H1 (cell line): Measurements from ENCODE around the gene GNB1L. TPM values are rescaled to one million over a fixed set of nuclear protein-coding genes. Genes with fewer than 3 reads are reported as not detected.

Source experiments
- CTCF ChIA-PET: fragments of 300-600 bp; sonication (Branson Sonifier 250); formaldehyde crosslinking; loops from one replicate; lab custom pipeline; 2021; ENCODE audit not compliant: partially characterized antibody; lab: Charles Lee
- POLR2A ChIA-PET: fragments of 300-600 bp; sonication (Branson Sonifier 250); formaldehyde crosslinking; loops from one replicate; lab custom pipeline; 2021; ENCODE audit warnings: inconsistent platforms; ENCODE audit not compliant: partially characterized antibody; lab: Charles Lee
- DNase-seq, 2 experiments: peaks; one replicate each; pipeline versions ENCODE4 v3.0.0 to v3.0.0-alpha.2; 2010 to 2022; ENCODE audit warnings: low spot score in 2 of 2, low read depth in 1 of 2, mixed read lengths in 1 of 2
- FAIRE-seq: peaks from 2 replicates; lab custom pipeline; 2011; peaks lifted over from hg19 to GRCh38; lab: Jason Lieb, UNC
- H2AFZ ChIP-seq: 2 replicates; pipeline ENCODE4 v1.8.1; 2012; ENCODE audit warnings: low read length, inconsistent platforms
- H2AK5ac ChIP-seq: 2 replicates; pipeline ENCODE4 v1.6.1; 2013; ENCODE audit warnings: low read depth, low read length
- H2BK120ac ChIP-seq: replicated peaks from 2 replicates; pipeline ENCODE3; 2013; ENCODE audit warnings: low read depth, low read length, inconsistent platforms
- H2BK12ac ChIP-seq: 2 replicates; pipeline ENCODE4 v1.6.1; 2013; ENCODE audit warnings: low read depth, low read length
- H2BK15ac ChIP-seq: 2 replicates; pipeline ENCODE4 v1.6.1; 2013; ENCODE audit warnings: low read length
- H2BK20ac ChIP-seq: 2 replicates; pipeline ENCODE4 v1.6.1; 2013; ENCODE audit warnings: low read length
- H2BK5ac ChIP-seq: 2 replicates; pipeline ENCODE4 v1.6.1; 2013; ENCODE audit warnings: low read depth, low read length
- H3K14ac ChIP-seq: 2 replicates; pipeline ENCODE4 v1.6.1; 2013; ENCODE audit warnings: inconsistent platforms; ENCODE audit not compliant: insufficient read length
- H3K18ac ChIP-seq: 2 replicates; pipeline ENCODE4 v1.6.1; 2013; ENCODE audit warnings: low read length; ENCODE audit errors: extremely low read depth
- H3K23ac ChIP-seq: 2 replicates; pipeline ENCODE4 v1.6.1; 2013; ENCODE audit warnings: inconsistent platforms; ENCODE audit not compliant: insufficient read length
- H3K23me2 ChIP-seq: 2 replicates; pipeline ENCODE4 v1.6.1; 2013; ENCODE audit warnings: low read depth, low read length
- H3K27ac ChIP-seq: 2 replicates; pipeline ENCODE4 v1.6.1; 2011; ENCODE audit warnings: low read depth, low read length, inconsistent platforms
- H3K27me3 ChIP-seq, 4 experiments: replicated peaks in 1 of 4; 1 replicate in 1 of 4; 2 replicates in 3 of 4; pipeline versions ENCODE4 v1.6.1 to v1.8.1; 2011 to 2013; ENCODE audit warnings: low read length in 3 of 4, mild to moderate bottlenecking in 3 of 4, inconsistent platforms in 2 of 4, mixed read lengths in 2 of 4, moderate library complexity in 1 of 4; ENCODE audit not compliant: control insufficient read depth in 3 of 4, insufficient read depth in 3 of 4; ENCODE audit errors: extremely low read depth in 1 of 4
- H3K36me3 ChIP-seq, 4 experiments: 2 replicates each; pipeline versions ENCODE4 v1.6.1 to v1.8.1; 2011 to 2013; ENCODE audit warnings: mild to moderate bottlenecking in 4 of 4, low read length in 3 of 4, moderate library complexity in 2 of 4, control low read depth in 1 of 4, inconsistent platforms in 1 of 4; ENCODE audit not compliant: insufficient read depth in 4 of 4, control insufficient read depth in 2 of 4
- H3K4ac ChIP-seq: replicated peaks from 2 replicates; pipeline ENCODE3; 2013; ENCODE audit warnings: low read length, low read depth, mixed read lengths, inconsistent platforms; ENCODE audit not compliant: insufficient read length
- H3K4me1 ChIP-seq, 4 experiments: replicated peaks in 1 of 4; 1 replicate in 1 of 4; 2 replicates in 3 of 4; pipeline versions ENCODE4 v1.6.1 to v1.8.1; 2011 to 2013; ENCODE audit warnings: low read length in 3 of 4, inconsistent platforms in 2 of 4, mixed read lengths in 1 of 4; ENCODE audit not compliant: insufficient read depth in 4 of 4, control insufficient read depth in 3 of 4
- H3K4me2 ChIP-seq, 2 experiments: 2 replicates each; pipeline versions ENCODE4 v1.6.1 to v1.8.1; 2011 to 2013; ENCODE audit warnings: low read depth in 2 of 2, low read length in 2 of 2, control low read depth in 1 of 2, inconsistent platforms in 1 of 2, mild to moderate bottlenecking in 1 of 2; ENCODE audit not compliant: insufficient read depth in 1 of 2
- H3K4me3 ChIP-seq, 4 experiments: fragments of 200-600, 300-600 bp in 1 of 4; sonication (generic), shearing (Covaris generic), sonication (Bioruptor Twin) in 1 of 4; 2 replicates each; pipeline versions ENCODE4 v1.5.1 to v1.8.1; 2011 to 2016; ENCODE audit warnings: low read length in 4 of 4, low read depth in 3 of 4, control low read depth in 2 of 4, inconsistent platforms in 2 of 4, mild to moderate bottlenecking in 2 of 4, mixed read lengths in 1 of 4, moderate library complexity in 1 of 4; ENCODE audit not compliant: insufficient read depth in 2 of 4; ENCODE audit errors: extremely low read depth in 1 of 4
- H3K56ac ChIP-seq: replicated peaks from 2 replicates; pipeline ENCODE3; 2013; ENCODE audit warnings: low read depth, mild to moderate bottlenecking, mixed read lengths, low read length, inconsistent platforms; ENCODE audit not compliant: insufficient read length
- H3K79me1 ChIP-seq: 2 replicates; pipeline ENCODE4 v1.6.1; 2013; ENCODE audit warnings: low read depth, low read length, control low read depth
- H3K79me2 ChIP-seq, 2 experiments: 2 replicates each; pipeline versions ENCODE4 v1.6.1 to v1.8.1; 2012 to 2013; ENCODE audit warnings: low read length in 2 of 2, mild to moderate bottlenecking in 2 of 2, inconsistent platforms in 1 of 2; ENCODE audit not compliant: insufficient read depth in 2 of 2, control insufficient read depth in 1 of 2
- H3K9ac ChIP-seq, 4 experiments: replicated peaks in 1 of 4; 1 replicate in 1 of 4; 2 replicates in 3 of 4; pipeline versions ENCODE4 v1.6.1 to v1.8.1; 2011 to 2013; ENCODE audit warnings: low read depth in 3 of 4, low read length in 3 of 4, control low read depth in 2 of 4, mild to moderate bottlenecking in 2 of 4, moderate library complexity in 2 of 4, inconsistent platforms in 1 of 4; ENCODE audit errors: extremely low read depth in 1 of 4
- H3K9me3 ChIP-seq, 2 experiments: 2 replicates each; pipeline versions ENCODE4 v1.6.1 to v1.8.1; 2012 to 2013; ENCODE audit warnings: mild to moderate bottlenecking in 2 of 2, moderate library complexity in 2 of 2, control low read depth in 1 of 2, inconsistent platforms in 1 of 2, low read depth in 1 of 2, low read length in 1 of 2, mixed read lengths in 1 of 2; ENCODE audit not compliant: insufficient read depth in 2 of 2
- H4K20me1 ChIP-seq, 2 experiments: replicated peaks in 1 of 2; 2 replicates each; pipeline versions ENCODE3 to v1.8.1; 2011 to 2013; ENCODE audit warnings: inconsistent platforms in 2 of 2, low read length in 2 of 2, mild to moderate bottlenecking in 1 of 2; ENCODE audit not compliant: insufficient read depth in 2 of 2, control insufficient read depth in 1 of 2
- H4K5ac ChIP-seq: 2 replicates; pipeline ENCODE4 v1.6.1; 2013; ENCODE audit warnings: low read length, low read depth, mixed read lengths, inconsistent platforms; ENCODE audit not compliant: insufficient read length
- H4K8ac ChIP-seq: 2 replicates; pipeline ENCODE4 v1.8.0; 2013; ENCODE audit warnings: mild to moderate bottlenecking, moderate library complexity, low read length, inconsistent platforms; ENCODE audit not compliant: insufficient read depth; ENCODE audit errors: extremely low read depth
- H4K91ac ChIP-seq: replicated peaks from 2 replicates; pipeline ENCODE3; 2013; ENCODE audit warnings: low read length, mixed read lengths, inconsistent platforms; ENCODE audit not compliant: insufficient read length
- CBX8 ChIP-seq: fragments of 300-800, 300-1000 bp; sonication (generic); IDR thresholded peaks from 2 replicates; pipeline ENCODE4 v1.7.1; 2016; ENCODE audit warnings: low read depth, low read length, borderline replicate concordance
- CEBPB ChIP-seq: IDR thresholded peaks from 2 replicates; pipeline ENCODE4 v1.6.1; 2012; ENCODE audit warnings: low read depth, low read length
- EZH2 ChIP-seq: fragments of 200-600 bp; sonication (generic); IDR thresholded peaks from 2 replicates; pipeline ENCODE4 v1.7.1; 2012; ENCODE audit warnings: low read depth, mild to moderate bottlenecking, moderate library complexity, low read length, inconsistent platforms; ENCODE audit not compliant: severe bottlenecking
- GABPA ChIP-seq: IDR thresholded peaks from 2 replicates; pipeline ENCODE4 v1.6.1; 2011; ENCODE audit warnings: mild to moderate bottlenecking, low read length, moderate library complexity, borderline replicate concordance; ENCODE audit not compliant: insufficient read depth
- NRF1 ChIP-seq: IDR thresholded peaks from 2 replicates; pipeline ENCODE4 v1.6.1; 2011; ENCODE audit warnings: mild to moderate bottlenecking, low read depth, low read length, improper control_type of control experiment
- RAD21 ChIP-seq, 2 experiments: IDR thresholded peaks in 1 of 2; conservative IDR thresholded peaks in 1 of 2; 2 replicates each; pipeline ENCODE4 v1.6.1; 2011; ENCODE audit warnings: low read depth in 2 of 2, low read length in 2 of 2, improper control_type of control experiment in 1 of 2, inconsistent platforms in 1 of 2, mild to moderate bottlenecking in 1 of 2, moderate library complexity in 1 of 2
- RXRA ChIP-seq: IDR thresholded peaks from 2 replicates; pipeline ENCODE4 v1.6.1; 2011; ENCODE audit warnings: low read depth, mild to moderate bottlenecking, low read length, moderate library complexity; ENCODE audit not compliant: insufficient read depth
- SP1 ChIP-seq: IDR thresholded peaks from 2 replicates; pipeline ENCODE4 v1.6.1; 2011; ENCODE audit warnings: low read depth, low read length
- TAF7 ChIP-seq: optimal IDR thresholded peaks from 2 replicates; pipeline ENCODE3; 2011; ENCODE audit warnings: low read depth, mild to moderate bottlenecking, inconsistent platforms, low read length, moderate library complexity, borderline replicate concordance
- WGBS, 2 experiments: shearing (Covaris generic) in 1 of 2; methylation state at CpG; one replicate each; pipeline versions ENCODE4 v1.1.6 to v1.1.7; 2013 to 2015; ENCODE audit warnings: low lambda C conversion rate in 2 of 2, mixed read lengths in 2 of 2, inconsistent platforms in 1 of 2, low coverage in 1 of 2, missing lambda C conversion rate in 1 of 2; ENCODE audit not compliant: insufficient replicate concordance in 2 of 2, insufficient coverage in 1 of 2, insufficient read length in 1 of 2; ENCODE audit errors: extremely low coverage in 1 of 2, missing lambda C conversion rate in 1 of 2; 5-methylcytosine and 5-hydroxymethylcytosine counted together
- polyA plus RNA-seq, 7 experiments: library from polyadenylated mRNA; depleted of rRNA in 3 of 7; stranded (reverse) in 5 of 7; unstranded in 2 of 7; fragments of >200 nt in 5 of 7; fragments of 200-250 nt in 2 of 7; gene quantifications; 1 replicate in 5 of 7; 2 replicates in 1 of 7; 4 replicates in 1 of 7; pipeline versions ENCODE4 v1.2.1 to v1.2.3, GENCODE V29; 2011 to 2013; ENCODE audit warnings: missing spikeins in 2 of 7, mixed read lengths in 2 of 7
- total RNA-seq: library from RNA; stranded (reverse); fragmentation: NEBNext Ultra II Directional; extraction: Animal tissue kit (Norgen Biotek cat#: 25700); gene quantifications from 2 replicates; pipeline ENCODE4 v1.2.1, GENCODE V29; 2021
- TF ChIP-seq, protein P1 (sequence below), 3 experiments: IDR thresholded peaks; 1 replicate in 2 of 3; 2 replicates in 1 of 3; pipeline versions ENCODE4 v1.5.1 to v1.6.1; 2011; ENCODE audit warnings: low read length in 3 of 3, mild to moderate bottlenecking in 3 of 3, inconsistent platforms in 2 of 3, low read depth in 1 of 3, moderate library complexity in 1 of 3; ENCODE audit not compliant: insufficient read depth in 1 of 3; ENCODE audit errors: control extremely low read depth in 1 of 3
- TF ChIP-seq, protein P2 (sequence below): IDR thresholded peaks from 2 replicates; pipeline ENCODE4 v1.6.1; 2012; ENCODE audit warnings: inconsistent platforms

Gene GNB1L
- total and polyA plus RNA-seq, 2 of the 8 experiments (the other 6 are each of a cell fraction or from before 2014, with no cell fraction given) = 14.0 to 15.6 TPM

DNA sequence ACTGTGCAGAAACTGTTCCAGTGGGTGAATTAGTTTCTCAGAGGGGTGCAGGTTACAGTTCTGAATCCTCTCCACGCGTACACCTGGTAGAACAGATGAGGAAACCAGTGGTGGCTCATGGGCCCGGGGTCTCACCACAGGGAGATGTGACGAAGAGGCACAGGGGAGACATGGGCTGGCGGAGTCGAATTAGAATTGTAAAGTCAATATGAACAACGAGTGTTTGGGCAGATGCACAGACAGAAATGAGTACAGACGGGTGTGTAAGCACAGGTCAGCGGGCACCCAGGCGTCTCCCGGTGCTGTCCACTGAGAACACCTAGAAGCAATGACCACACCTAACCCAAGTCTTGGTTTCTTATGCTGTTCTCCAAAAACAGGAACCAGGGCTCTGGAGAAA, 41.8 kb downstream of the GNB1L start:
- no peaks in the 10 kb centered on the region for H3K36me3 ChIP-seq
- H4K8ac ChIP-seq = no peak overlapping the region
- H3K79me1 ChIP-seq = no peaks in the 10 kb centered on the region
- H3K23me2 ChIP-seq = peaks cover 2% of the 10 kb centered on the region; the same call in 1 of the 2 replicates
- ChIA-PET POLR2A (no interaction called here), CTCF (interaction anchor here (1.0 to 2.3 kb wide), 4 partner anchors 8 to 97 kb away, joined by 3 to 14 read pairs (median 8); no protein-coding TSS in a partner anchor)
- no peak overlapping the region for H3K4me3 ChIP-seq
- no peak overlapping the region for H2BK15ac ChIP-seq
- no peak overlapping the region for H4K91ac ChIP-seq
- H3K9ac ChIP-seq = no peak overlapping the region
- DNase-seq (peak in 1 of 2 experiments; percentile 34), FAIRE-seq (no peak)
- no peak overlapping the region for H3K23ac ChIP-seq
- no peak overlapping the region for H2BK120ac ChIP-seq
- H3K79me2 ChIP-seq = no peaks in the 10 kb centered on the region
- no peak overlapping the region for H2AK5ac ChIP-seq
- H3K27me3 ChIP-seq = no peaks in the 10 kb centered on the region
- no peak overlapping the region for H2BK20ac ChIP-seq
- H4K20me1 ChIP-seq = peaks cover 0 to 3% of the 10 kb centered on the region in 2 experiments
- no peak overlapping the region for H3K56ac ChIP-seq
- no peaks in the 10 kb centered on the region for H3K9me3 ChIP-seq
- 95% methylated on average over 11 of the region's 11 CpGs; no CpG with 5 or more reads in 1 of the 2 experiments for WGBS, 2 experiments
- no peak overlapping the region for H3K18ac ChIP-seq
- no peak overlapping the region for H4K5ac ChIP-seq
- no peak overlapping the region for H2AFZ ChIP-seq
- no peak overlapping the region for H2BK12ac ChIP-seq
- H3K4ac ChIP-seq = no peak overlapping the region
- no peak overlapping the region for H3K4me2 ChIP-seq
- H3K27ac ChIP-seq = no peak overlapping the region
- H3K4me1 ChIP-seq = no peaks in the 10 kb centered on the region; a peak in 1 of 7 replicates
- H2BK5ac ChIP-seq = no peak overlapping the region
- H3K14ac ChIP-seq = no peak overlapping the region
- TF ChIP-seq TAF7 = no peak
- TF ChIP-seq, protein P1, sequence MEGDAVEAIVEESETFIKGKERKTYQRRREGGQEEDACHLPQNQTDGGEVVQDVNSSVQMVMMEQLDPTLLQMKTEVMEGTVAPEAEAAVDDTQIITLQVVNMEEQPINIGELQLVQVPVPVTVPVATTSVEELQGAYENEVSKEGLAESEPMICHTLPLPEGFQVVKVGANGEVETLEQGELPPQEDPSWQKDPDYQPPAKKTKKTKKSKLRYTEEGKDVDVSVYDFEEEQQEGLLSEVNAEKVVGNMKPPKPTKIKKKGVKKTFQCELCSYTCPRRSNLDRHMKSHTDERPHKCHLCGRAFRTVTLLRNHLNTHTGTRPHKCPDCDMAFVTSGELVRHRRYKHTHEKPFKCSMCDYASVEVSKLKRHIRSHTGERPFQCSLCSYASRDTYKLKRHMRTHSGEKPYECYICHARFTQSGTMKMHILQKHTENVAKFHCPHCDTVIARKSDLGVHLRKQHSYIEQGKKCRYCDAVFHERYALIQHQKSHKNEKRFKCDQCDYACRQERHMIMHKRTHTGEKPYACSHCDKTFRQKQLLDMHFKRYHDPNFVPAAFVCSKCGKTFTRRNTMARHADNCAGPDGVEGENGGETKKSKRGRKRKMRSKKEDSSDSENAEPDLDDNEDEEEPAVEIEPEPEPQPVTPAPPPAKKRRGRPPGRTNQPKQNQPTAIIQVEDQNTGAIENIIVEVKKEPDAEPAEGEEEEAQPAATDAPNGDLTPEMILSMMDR (IDR thresholded peaks at IDR 0.05; ENCODE audit: control extremely low read depth in 1 of 3, insufficient read depth in 1 of 3, low read depth in 1 of 3, low read length in 3 of 3) = no peak
- no peak for TF ChIP-seq CBX8
- TF ChIP-seq CEBPB = no peak
- no peak for TF ChIP-seq EZH2
- TF ChIP-seq, protein P2, sequence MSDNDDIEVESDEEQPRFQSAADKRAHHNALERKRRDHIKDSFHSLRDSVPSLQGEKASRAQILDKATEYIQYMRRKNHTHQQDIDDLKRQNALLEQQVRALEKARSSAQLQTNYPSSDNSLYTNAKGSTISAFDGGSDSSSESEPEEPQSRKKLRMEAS = no peak
- no peak for TF ChIP-seq RXRA
- TF ChIP-seq GABPA = no peak
- TF ChIP-seq SP1 = no peak
- TF ChIP-seq NRF1 = no peak
- no peak for TF ChIP-seq RAD21 (IDR thresholded peaks at IDR 0.05 in 1 of 2, conservative IDR thresholded peaks at IDR 0.05 in 1 of 2; ENCODE audit: low read depth in 2 of 2, low read length in 2 of 2)
